ENCODE measurements around the gene NR1H2.
A peak's percentile ranks its signal among the peaks of the same experiment; 100 is the strongest.

- TF ChIP-seq POLR2AphosphoS5 (IDR thresholded peaks at IDR 0.05; ENCODE audit: low read depth, low read length) (0 out of 2 replicates have a peak, but pooled peaks have one; percentile 28), POLR2A (IDR thresholded peaks at IDR 0.05; ENCODE audit: low read depth, low read length) (no peak), POU2F2 (IDR thresholded peaks at IDR 0.05; ENCODE audit: low read depth, low read length) (no peak), TAF1 (IDR thresholded peaks at IDR 0.05; ENCODE audit: low read depth, low read length) (no peak)
Observed at GRCh38 chr19:50332244-50333038, 43.8 kb upstream of the NR1H2 start.

Measured in GM12891 (cell line).